ENCODE measurements around the gene NHP2. TPM values are rescaled to one million over a fixed set of nuclear protein-coding genes. Genes with fewer than 3 reads are reported as not detected.

The NHP2 gene
- total RNA-seq, 2 experiments from 2014 or later, result 244 TPM

- peaks cover 2% of the 10 kb centered on the region for H3K27me3 Mint-ChIP-seq
- no peaks in the 10 kb centered on the region for H3K9me3 Mint-ChIP-seq (ENCODE audit: low read depth)
- CTCF ChIA-PET, result interaction anchor here (1.4 kb wide), 1 partner anchor 99 kb away, joined by 8 read pairs; no protein-coding TSS in a partner anchor
- H3K4me1 Mint-ChIP-seq, result no peaks in the 10 kb centered on the region
- intact Hi-C loops (cut with DNase I, micrococcal nuclease), result no loop called here
- H3K36me3 Mint-ChIP-seq (ENCODE audit: low read depth), result no peaks in the 10 kb centered on the region
- no peak for DNase-seq
- H3K27ac Mint-ChIP-seq, result no peak overlapping the region
- POLR2A ChIA-PET, result no interaction called here
- no peak for ATAC-seq
- H3K4me3 Mint-ChIP-seq, result no peak overlapping the region
These were observed 20.8 kb upstream of the NHP2 start for GRCh38 chr5:178174456-178174855.

- Mint-ChIP-seq H3K9me3 (ENCODE audit: low read depth) (no peaks in the 10 kb centered on the region), H3K27ac (no peak overlapping the region), H3K27me3 (no peaks in the 10 kb centered on the region), H3K4me1 (no peaks in the 10 kb centered on the region), H3K36me3 (ENCODE audit: low read depth) (no peaks in the 10 kb centered on the region), H3K4me3 (no peak overlapping the region)
- intact Hi-C loops (cut with DNase I, micrococcal nuclease), result no loop called here
- CTCF ChIA-PET, result interaction anchor here (1.1 to 1.9 kb wide), 3 partner anchors 20 to 96 kb away, joined by 4 to 7 read pairs (median 5); no protein-coding TSS in a partner anchor
- ATAC-seq, result no peak
- POLR2A ChIA-PET, result no interaction called here
- DNase-seq, result no peak
These were observed 16.8 kb upstream of the NHP2 start for GRCh38 chr5:178170455-178170854.

GRCh38 chr5:178165581-178165980, 11.9 kb upstream of the NHP2 start:
- POLR2A ChIA-PET, result no interaction called here
- Mint-ChIP-seq H3K27me3 (peaks cover 23% of the 10 kb centered on the region), H3K36me3 (ENCODE audit: low read depth) (no peaks in the 10 kb centered on the region), H3K27ac (no peak overlapping the region), H3K4me1 (peaks cover 3% of the 10 kb centered on the region), H3K4me3 (no peak overlapping the region), H3K9me3 (ENCODE audit: low read depth) (no peaks in the 10 kb centered on the region)
- no peak for DNase-seq
- no peak for ATAC-seq
- CTCF ChIA-PET, result interaction anchor here (0.6 to 1.3 kb wide), 5 partner anchors 20 to 190 kb away, joined by 3 to 10 read pairs (median 3); no protein-coding TSS in a partner anchor
- intact Hi-C loops (cut with DNase I, micrococcal nuclease), result no loop called here

GRCh38 chr5:178163772-178164735, 10.4 kb upstream of the NHP2 start:
- ChIA-PET POLR2A (no interaction called here), CTCF (interaction anchor here (0.7 to 16.3 kb wide), 3 partner anchors 29 to 217 kb away, joined by 3 to 137 read pairs (median 4); no protein-coding TSS in a partner anchor)
- ATAC-seq (peak; percentile 99), DNase-seq (peak; percentile 95)
- Mint-ChIP-seq H3K27me3 (peaks cover 23% of the 10 kb centered on the region), H3K9me3 (ENCODE audit: low read depth) (no peaks in the 10 kb centered on the region), H3K4me3 (peak overlapping the region; percentile 20), H3K4me1 (peaks cover 3% of the 10 kb centered on the region), H3K27ac (no peak overlapping the region), H3K36me3 (ENCODE audit: low read depth) (no peaks in the 10 kb centered on the region)
- intact Hi-C loops (cut with DNase I, micrococcal nuclease), result loop anchor here (1.0 kb wide), 2 partner anchors 18 to 88 kb away; no protein-coding TSS in a partner anchor

- H3K4me3 Mint-ChIP-seq, result no peak overlapping the region
- H3K36me3 Mint-ChIP-seq (ENCODE audit: low read depth), result no peaks in the 10 kb centered on the region
- DNase-seq, result no peak
- H3K4me1 Mint-ChIP-seq, result peaks cover 3% of the 10 kb centered on the region
- ChIA-PET POLR2A (no interaction called here), CTCF (interaction anchor here (0.7 to 16.3 kb wide), 7 partner anchors 9 to 291 kb away, joined by 3 to 137 read pairs (median 3); partner anchors contain the start of gene NHP2)
- no peak for ATAC-seq
- intact Hi-C loops (cut with DNase I, micrococcal nuclease), result no loop called here
- no peak overlapping the region for H3K27ac Mint-ChIP-seq
- H3K27me3 Mint-ChIP-seq, result peaks cover 23% of the 10 kb centered on the region
- no peaks in the 10 kb centered on the region for H3K9me3 Mint-ChIP-seq (ENCODE audit: low read depth)
These were observed 8.8 kb upstream of the NHP2 start for GRCh38 chr5:178162481-178162880.

- Mint-ChIP-seq H3K36me3 (ENCODE audit: low read depth) (no peaks in the 10 kb centered on the region), H3K4me1 (peaks cover 3% of the 10 kb centered on the region), H3K27ac (no peak overlapping the region), H3K4me3 (no peak overlapping the region), H3K27me3 (peaks cover 21% of the 10 kb centered on the region), H3K9me3 (ENCODE audit: low read depth) (no peaks in the 10 kb centered on the region)
- DNase-seq, result no peak
- CTCF ChIA-PET, result interaction anchor here (16.3 kb wide), 1 partner anchor 84 kb away, joined by 137 read pairs; no protein-coding TSS in a partner anchor
- no peak for ATAC-seq
- intact Hi-C loops (cut with DNase I, micrococcal nuclease), result no loop called here
- POLR2A ChIA-PET, result no interaction called here
These were observed 6.5 kb upstream of the NHP2 start for GRCh38 chr5:178160176-178160575.

- ChIA-PET CTCF (interaction anchor here (0.6 to 16.3 kb wide), 5 partner anchors 9 to 187 kb away, joined by 3 to 137 read pairs (median 4); no protein-coding TSS in a partner anchor), POLR2A (interaction anchor here (0.5 kb wide), 1 partner anchor 842 kb away, joined by 5 read pairs; no protein-coding TSS in a partner anchor)
- H3K27me3 Mint-ChIP-seq, result no peaks in the 10 kb centered on the region
- peaks cover 27% of the 10 kb centered on the region for H3K36me3 Mint-ChIP-seq (ENCODE audit: low read depth)
- no peak overlapping the region for H3K27ac Mint-ChIP-seq
- intact Hi-C loops (cut with DNase I, micrococcal nuclease), result no loop called here
- H3K9me3 Mint-ChIP-seq (ENCODE audit: low read depth), result no peaks in the 10 kb centered on the region
- DNase-seq, result no peak
- H3K4me1 Mint-ChIP-seq, result peaks cover 33% of the 10 kb centered on the region
- H3K4me3 Mint-ChIP-seq, result no peak overlapping the region
- no peak for ATAC-seq
These were observed 1.4 kb upstream of the NHP2 start for GRCh38 chr5:178155065-178155464.

GRCh38 chr5:178152491-178153444, 917 bp downstream of the NHP2 start:
- Mint-ChIP-seq H3K4me1 (peaks cover 47% of the 10 kb centered on the region), H3K27ac (peak overlapping the region; percentile 86), H3K27me3 (no peaks in the 10 kb centered on the region), H3K36me3 (ENCODE audit: low read depth) (peaks cover 47% of the 10 kb centered on the region), H3K9me3 (ENCODE audit: low read depth) (no peaks in the 10 kb centered on the region), H3K4me3 (peak overlapping the region; percentile 97)
- DNase-seq (no peak), ATAC-seq (no peak)
- intact Hi-C loops (cut with DNase I, micrococcal nuclease), result loop anchor here (1.0 to 5.0 kb wide), 11 partner anchors 21 to 1405 kb away; partner anchors contain the start of genes RMND5B (in 2 of the 2), DDX41 (in 1 of the 2), GRK6 (in 1 of the 2) and HNRNPAB (in 1 of the 2)
- POLR2A ChIA-PET, result interaction anchor here (0.9 to 1.3 kb wide), 2 partner anchors 52 to 1471 kb away, joined by 5 to 15 read pairs; partner anchors contain the start of genes HNRNPAB and HNRNPH1
- CTCF ChIA-PET, result interaction anchor here (0.6 to 16.3 kb wide), 9 partner anchors 7 to 311 kb away, joined by 3 to 137 read pairs (median 5); no protein-coding TSS in a partner anchor

GRCh38 chr5:178150977-178151734, 2.5 kb downstream of the NHP2 start:
- intact Hi-C loops (cut with DNase I, micrococcal nuclease), result loop anchor here in 1 of 2 experiments (5.0 kb wide), 5 partner anchors 559 to 1406 kb away; partner anchors contain the start of genes DDX41, GRK6 and TMED9
- peaks cover 57% of the 10 kb centered on the region for H3K36me3 Mint-ChIP-seq (ENCODE audit: low read depth)
- H3K9me3 Mint-ChIP-seq (ENCODE audit: low read depth), result no peaks in the 10 kb centered on the region
- H3K4me1 Mint-ChIP-seq, result peaks cover 53% of the 10 kb centered on the region
- ChIA-PET POLR2A (interaction anchor here (0.5 kb wide), 1 partner anchor 10 kb away, joined by 8 read pairs; no protein-coding TSS in a partner anchor), CTCF (interaction anchor here (16.3 kb wide), 1 partner anchor 75 kb away, joined by 137 read pairs; no protein-coding TSS in a partner anchor)
- no peak overlapping the region for H3K4me3 Mint-ChIP-seq
- no peak for DNase-seq
- H3K27me3 Mint-ChIP-seq, result no peaks in the 10 kb centered on the region
- ATAC-seq, result no peak
- H3K27ac Mint-ChIP-seq, result peak overlapping the region; percentile 87

All from activated CD4-positive, alpha-beta T cell treated with anti-CD3 and anti-CD28 coated beads for 36 hours (primary cell).